ENCODE results near the gene LANCL3. TPM values are rescaled to one million over a fixed set of nuclear protein-coding genes. Genes with fewer than 3 reads are reported as not detected.
"Not testable (repeated sequence)": the region's sequence is repeated elsewhere in the genome, so short reads cannot be mapped to it uniquely, and the experiment has no call there.

Gene LANCL3
- polyA plus RNA-seq, 3 donors: 0.01 to 0.12 TPM; not detected in 1

DNA sequence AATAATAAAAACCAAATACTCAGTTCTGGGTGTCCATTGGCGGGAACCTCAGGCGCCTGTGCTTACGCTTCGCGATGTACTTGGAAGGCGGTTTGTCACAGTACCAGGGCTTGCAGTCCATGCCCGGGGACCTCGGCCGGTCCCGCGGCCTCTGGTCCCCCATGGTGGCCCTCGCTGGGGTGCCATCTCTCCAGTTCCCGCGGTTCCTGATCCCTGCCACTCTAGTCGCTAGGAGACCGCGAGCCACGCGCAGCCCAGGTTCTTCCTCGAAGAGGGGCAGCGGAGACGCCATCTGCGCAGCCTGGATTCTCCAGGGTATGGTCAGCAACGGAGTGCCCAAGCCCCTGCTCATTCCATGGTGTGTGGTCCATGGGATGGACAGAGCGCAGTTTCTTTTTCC is 26.4 kb upstream of the LANCL3 start:
- H3K4me3 Mint-ChIP-seq: no peak overlapping the region
- H3K27ac ChIP-seq (ENCODE audit: low read depth in 1 of 2, low read length in 2 of 2): no peak overlapping the region
- H3K9me3 Mint-ChIP-seq: peaks cover 0 to 22% (median 15%) of the 10 kb centered on the region in 7 donors
- TF ChIP-seq, protein P1, sequence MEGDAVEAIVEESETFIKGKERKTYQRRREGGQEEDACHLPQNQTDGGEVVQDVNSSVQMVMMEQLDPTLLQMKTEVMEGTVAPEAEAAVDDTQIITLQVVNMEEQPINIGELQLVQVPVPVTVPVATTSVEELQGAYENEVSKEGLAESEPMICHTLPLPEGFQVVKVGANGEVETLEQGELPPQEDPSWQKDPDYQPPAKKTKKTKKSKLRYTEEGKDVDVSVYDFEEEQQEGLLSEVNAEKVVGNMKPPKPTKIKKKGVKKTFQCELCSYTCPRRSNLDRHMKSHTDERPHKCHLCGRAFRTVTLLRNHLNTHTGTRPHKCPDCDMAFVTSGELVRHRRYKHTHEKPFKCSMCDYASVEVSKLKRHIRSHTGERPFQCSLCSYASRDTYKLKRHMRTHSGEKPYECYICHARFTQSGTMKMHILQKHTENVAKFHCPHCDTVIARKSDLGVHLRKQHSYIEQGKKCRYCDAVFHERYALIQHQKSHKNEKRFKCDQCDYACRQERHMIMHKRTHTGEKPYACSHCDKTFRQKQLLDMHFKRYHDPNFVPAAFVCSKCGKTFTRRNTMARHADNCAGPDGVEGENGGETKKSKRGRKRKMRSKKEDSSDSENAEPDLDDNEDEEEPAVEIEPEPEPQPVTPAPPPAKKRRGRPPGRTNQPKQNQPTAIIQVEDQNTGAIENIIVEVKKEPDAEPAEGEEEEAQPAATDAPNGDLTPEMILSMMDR (IDR thresholded peaks at IDR 0.05): no peak
- H3K27ac Mint-ChIP-seq: no peak overlapping the region
- no peaks in the 10 kb centered on the region for H3K36me3 ChIP-seq (replicated peaks in 1 of 2; ENCODE audit: control insufficient read depth in 1 of 2, insufficient read depth in 2 of 2, low read length in 2 of 2)
- H3K4me1 ChIP-seq (ENCODE audit: control insufficient read depth in 1 of 2, insufficient read depth in 2 of 2, low read length in 2 of 2): no peaks in the 10 kb centered on the region
- no peak overlapping the region for H3K4me3 ChIP-seq (replicated peaks in 1 of 3; ENCODE audit: low read depth in 2 of 3, low read length in 3 of 3)
- WGBS (ENCODE audit: insufficient coverage): 97% methylated on average over 10 of the region's 25 CpGs
- no peak overlapping the region for H3K4me2 ChIP-seq (replicated peaks; ENCODE audit: extremely low read depth, low read length, poor library complexity, severe bottlenecking)
- H3K9ac ChIP-seq (ENCODE audit: insufficient read depth, low read length, poor library complexity, severe bottlenecking): no peak overlapping the region
- H3K4me1 Mint-ChIP-seq: no peaks in the 10 kb centered on the region
- no peaks in the 10 kb centered on the region for H3K79me2 ChIP-seq (ENCODE audit: insufficient read depth, low read length)
- intact Hi-C loops (cut with micrococcal nuclease): no loop called here
- no peaks in the 10 kb centered on the region for H3K36me3 Mint-ChIP-seq
- H4K20me1 ChIP-seq (ENCODE audit: insufficient read depth, low read length): no peaks in the 10 kb centered on the region
- H3K27me3 ChIP-seq (ENCODE audit: control insufficient read depth in 2 of 2, insufficient read depth in 2 of 2, low read length in 2 of 2): no peaks in the 10 kb centered on the region
- no peaks in the 10 kb centered on the region for H3K27me3 Mint-ChIP-seq (ENCODE audit: low read depth in 3 of 3)
- no peak for DNase-seq
- peaks cover 0 to 8% of the 10 kb centered on the region in 2 donors for H3K9me3 ChIP-seq (replicated peaks in 1 of 2; ENCODE audit: control insufficient read depth in 1 of 2, insufficient read depth in 1 of 2, low read length in 2 of 2)
- H2AFZ ChIP-seq (ENCODE audit: insufficient read depth, low read depth, low read length, poor library complexity, severe bottlenecking): no peak overlapping the region

DNA sequence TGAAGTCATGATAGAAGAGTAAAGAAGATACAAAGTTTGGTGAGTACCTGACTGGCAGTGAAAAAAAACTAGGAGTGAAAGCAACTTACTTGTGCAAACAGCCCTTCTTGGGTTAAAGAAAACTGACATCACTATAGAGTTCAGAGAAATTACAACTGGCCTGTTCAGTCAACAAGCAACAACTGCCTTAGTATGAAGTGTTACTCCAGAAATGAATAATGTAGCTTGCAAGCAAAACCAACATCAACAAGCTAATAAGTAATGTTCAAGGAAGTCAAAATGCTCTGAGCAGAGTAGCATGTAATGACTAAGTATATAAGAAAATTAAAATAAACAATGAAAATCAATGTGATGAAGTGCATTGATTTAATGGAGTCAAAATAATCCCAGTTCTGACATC is 21.8 kb upstream of the LANCL3 start:
- H3K4me1 ChIP-seq (ENCODE audit: control insufficient read depth in 1 of 2, insufficient read depth in 2 of 2, low read length in 2 of 2); H3K27ac ChIP-seq (ENCODE audit: low read depth in 1 of 2, low read length in 2 of 2); H3K9me3 ChIP-seq (replicated peaks in 1 of 2; ENCODE audit: control insufficient read depth in 1 of 2, insufficient read depth in 1 of 2, low read length in 2 of 2); DNase-seq; H3K36me3 ChIP-seq (replicated peaks in 1 of 2; ENCODE audit: control insufficient read depth in 1 of 2, insufficient read depth in 2 of 2, low read length in 2 of 2); H3K27me3 Mint-ChIP-seq (ENCODE audit: low read depth in 3 of 3); H3K4me2 ChIP-seq (replicated peaks; ENCODE audit: extremely low read depth, low read length, poor library complexity, severe bottlenecking); intact Hi-C loops (cut with micrococcal nuclease); H3K4me1 Mint-ChIP-seq; H3K36me3 Mint-ChIP-seq; H3K27me3 ChIP-seq (ENCODE audit: control insufficient read depth in 2 of 2, insufficient read depth in 2 of 2, low read length in 2 of 2); H3K27ac Mint-ChIP-seq; H3K9me3 Mint-ChIP-seq; H4K20me1 ChIP-seq (ENCODE audit: insufficient read depth, low read length); H2AFZ ChIP-seq (ENCODE audit: insufficient read depth, low read depth, low read length, poor library complexity, severe bottlenecking); H3K79me2 ChIP-seq (ENCODE audit: insufficient read depth, low read length); H3K4me3 Mint-ChIP-seq; H3K4me3 ChIP-seq (replicated peaks in 1 of 3; ENCODE audit: low read depth in 2 of 3, low read length in 3 of 3); H3K9ac ChIP-seq (ENCODE audit: insufficient read depth, low read length, poor library complexity, severe bottlenecking): not testable (repeated sequence)
